ENCODE data around the gene XXYLT1. TPM values are rescaled to one million over a fixed set of nuclear protein-coding genes. Genes with fewer than 3 reads are reported as not detected.
A peak's percentile ranks its signal among the peaks of the same experiment; 100 is the strongest.

Gene XXYLT1
- polyA plus RNA-seq, 6 donors from 2014 or later, result 1.7 to 3.7 (median 3.6) TPM; not detected in 1

DNA sequence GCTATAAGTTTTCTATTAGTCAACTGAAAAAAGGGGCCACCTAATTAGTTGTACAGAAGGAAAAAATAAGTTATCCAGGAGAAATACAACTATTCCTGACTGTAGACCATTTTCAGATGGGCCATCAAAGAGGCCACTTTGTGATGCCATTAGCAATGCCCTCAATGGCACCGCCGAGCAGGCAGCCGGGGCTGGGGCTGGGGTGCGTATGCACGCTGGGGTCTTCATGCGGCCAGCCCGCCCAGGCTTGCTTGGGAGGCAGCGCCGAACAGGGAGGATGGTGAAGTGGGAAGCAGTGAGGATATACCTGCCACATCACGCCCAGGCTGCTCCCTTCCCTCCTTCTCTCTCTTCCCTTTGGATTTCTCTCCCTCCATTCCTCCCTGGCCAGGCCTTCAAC, 128.4 kb downstream of the XXYLT1 start:
- no peak for ATAC-seq (ENCODE audit: low read depth in 2 of 2)
- Mint-ChIP-seq H3K27me3 (no peaks in the 10 kb centered on the region), H3K4me1 (peaks cover 19 to 36% (median 31%) of the 10 kb centered on the region in 3 donors), H3K36me3 (peaks cover 7 to 8% of the 10 kb centered on the region in 2 donors), H3K4me3 (peak overlapping the region in 1 of 8 donors; percentile 15), H3K27ac (peak overlapping the region in 2 of 6 donors; percentile 49 to 52), H3K9me3 (peaks cover 3 to 13% (median 7%) of the 10 kb centered on the region in 7 donors)
- DNase-seq, result no peak

DNA sequence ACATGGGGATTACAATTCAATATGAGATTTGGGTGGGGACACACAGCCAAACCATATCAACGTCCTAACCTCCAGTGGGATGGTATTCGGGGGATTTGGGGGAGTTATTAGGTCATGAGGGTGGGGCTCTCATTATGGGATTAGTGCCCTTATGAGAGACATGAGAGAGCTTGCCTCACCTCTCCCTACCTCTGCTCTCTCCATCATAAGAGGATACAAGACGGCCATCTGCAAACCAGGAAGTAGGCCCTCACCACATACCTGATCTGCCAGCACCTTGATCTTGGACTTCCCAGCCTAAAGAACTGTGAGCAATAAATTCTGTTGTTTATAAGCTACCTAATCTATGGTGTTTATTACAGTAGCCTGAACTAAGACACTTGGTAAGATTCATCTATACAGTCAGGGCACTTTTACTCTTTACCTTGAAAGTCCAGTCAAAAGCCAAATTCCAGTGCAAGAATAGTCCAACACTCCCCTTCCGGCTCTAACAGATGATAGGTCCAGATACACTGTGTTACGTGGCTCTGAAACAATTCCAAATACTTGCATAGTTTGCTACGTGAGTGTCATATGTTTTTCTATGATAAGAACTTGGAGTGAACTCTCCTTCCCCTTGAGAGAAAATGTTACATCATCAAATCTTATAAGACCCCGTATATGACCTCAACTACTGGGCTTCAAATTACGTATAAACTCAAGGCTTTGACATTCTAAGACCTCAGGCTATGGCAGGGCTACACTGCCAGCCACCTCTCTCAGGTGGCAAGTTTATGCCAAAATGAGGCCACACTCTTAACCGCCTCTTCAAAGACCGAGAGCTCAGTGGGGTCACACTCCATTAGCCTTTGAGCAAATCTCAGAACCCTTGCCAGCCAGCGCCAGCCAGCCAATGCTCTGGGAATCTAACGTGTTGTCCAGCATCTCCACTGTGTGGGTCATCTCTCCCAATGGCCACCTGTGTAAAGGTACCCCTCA, 129.9 kb downstream of the XXYLT1 start:
- Mint-ChIP-seq H3K27ac (no peak overlapping the region), H3K36me3 (peaks cover 7 to 8% of the 10 kb centered on the region in 2 donors), H3K4me1 (peaks cover 12 to 31% (median 17%) of the 10 kb centered on the region in 3 donors), H3K27me3 (no peaks in the 10 kb centered on the region), H3K9me3 (peaks cover 3 to 13% (median 7%) of the 10 kb centered on the region in 7 donors), H3K4me3 (no peak overlapping the region)
- no peak for ATAC-seq (ENCODE audit: low read depth in 2 of 2)
- no peak for DNase-seq

DNA sequence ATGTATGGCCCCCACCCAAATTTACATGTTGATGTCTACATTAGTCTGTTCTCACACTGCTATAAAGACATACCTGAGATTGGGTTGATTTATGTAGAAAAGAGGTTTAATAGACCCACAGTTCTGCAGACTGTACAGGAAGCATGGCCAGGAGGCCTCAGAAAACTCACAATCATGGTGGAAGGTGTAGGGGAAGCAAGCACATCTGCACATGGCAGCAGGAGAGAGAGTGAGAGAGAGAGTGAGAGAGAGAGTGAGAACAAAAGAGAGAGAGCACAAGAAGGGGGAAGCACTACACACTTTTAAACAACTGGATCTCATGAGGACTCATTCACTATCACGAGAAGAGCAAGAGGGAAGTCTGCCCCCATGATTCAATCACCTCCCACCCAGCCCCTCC, 130.5 kb downstream of the XXYLT1 start:
- peaks cover 7 to 8% of the 10 kb centered on the region in 2 donors for H3K36me3 Mint-ChIP-seq

DNA sequence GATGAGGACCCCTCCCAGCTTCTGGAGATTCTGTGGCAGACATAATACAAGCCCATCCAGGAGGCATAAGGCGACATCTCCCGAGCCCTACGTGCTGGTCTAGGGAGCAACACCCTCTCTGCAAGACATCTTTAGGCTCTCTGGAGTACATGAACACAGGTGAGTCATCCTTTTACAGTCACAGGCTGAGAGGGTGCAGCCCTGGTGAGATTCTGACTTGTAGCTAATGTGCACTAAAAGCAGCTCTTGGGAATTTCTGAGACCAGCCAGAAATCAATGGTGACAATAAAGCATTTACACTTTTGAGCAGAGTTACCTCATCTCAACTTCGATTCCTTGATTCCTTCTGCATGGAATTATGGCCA, 131.1 kb downstream of the XXYLT1 start:
- Mint-ChIP-seq H3K27me3 (no peaks in the 10 kb centered on the region), H3K9me3 (peaks cover 3 to 13% (median 7%) of the 10 kb centered on the region in 7 donors), H3K36me3 (peaks cover 7 to 8% of the 10 kb centered on the region in 2 donors), H3K4me1 (peaks cover 6 to 28% (median 8%) of the 10 kb centered on the region in 3 donors), H3K27ac (peak overlapping the region in 1 of 6 donors; percentile 7), H3K4me3 (no peak overlapping the region)
- ATAC-seq (ENCODE audit: low read depth in 2 of 2) (no peak), DNase-seq (no peak)

More for the DNA sequence above, 130.5 kb downstream of the XXYLT1 start:
- ATAC-seq (ENCODE audit: low read depth in 2 of 2) (no peak), DNase-seq (no peak)
- no peaks in the 10 kb centered on the region for H3K27me3 Mint-ChIP-seq
- H3K4me1 Mint-ChIP-seq, result peaks cover 7 to 30% (median 10%) of the 10 kb centered on the region in 3 donors
- H3K9me3 Mint-ChIP-seq, result peaks cover 3 to 13% (median 7%) of the 10 kb centered on the region in 7 donors
- H3K27ac Mint-ChIP-seq, result no peak overlapping the region
- no peak overlapping the region for H3K4me3 Mint-ChIP-seq

DNA sequence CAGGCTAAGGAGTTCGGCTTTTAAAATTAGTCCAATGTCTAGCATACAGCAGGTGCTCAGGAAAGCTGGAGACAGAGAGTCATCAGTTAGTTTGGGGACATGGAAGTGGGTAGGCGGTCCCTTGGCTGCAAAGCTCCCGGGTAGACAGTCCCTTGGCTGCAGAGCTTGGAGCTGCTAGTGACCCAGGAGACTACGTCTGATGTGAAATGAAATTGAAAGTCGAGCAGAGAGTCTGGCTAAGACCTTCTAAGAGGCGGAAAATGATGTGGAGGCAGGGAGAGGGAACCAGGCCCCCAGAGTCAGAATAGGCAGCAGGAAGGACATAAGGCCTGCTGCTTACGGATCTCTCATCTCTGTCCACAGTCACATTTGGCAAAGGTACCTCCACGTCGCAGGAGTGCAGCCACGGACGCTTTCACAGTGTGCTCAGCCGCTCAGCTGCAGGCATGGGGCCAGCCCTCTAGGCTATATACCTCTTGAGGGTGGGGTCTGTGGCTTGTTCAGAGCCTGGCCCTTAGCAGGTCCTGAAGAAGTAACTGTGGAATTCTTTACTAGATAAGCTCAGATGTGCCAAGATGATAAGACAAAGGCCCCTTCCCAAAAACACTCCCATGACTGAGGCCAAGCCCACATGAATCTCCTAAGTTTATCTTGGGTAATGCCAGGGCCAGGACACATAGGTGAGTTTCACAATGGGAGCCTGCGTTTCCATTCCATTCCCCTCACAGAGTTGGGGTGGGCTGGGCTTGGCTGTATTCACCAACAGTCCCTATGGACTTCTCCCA, 131.7 kb downstream of the XXYLT1 start:
- Mint-ChIP-seq H3K4me1 (peaks cover under 1 to 23% (median 2%) of the 10 kb centered on the region in 3 donors), H3K36me3 (peaks cover 7 to 8% of the 10 kb centered on the region in 2 donors), H3K9me3 (peaks cover 3 to 13% (median 7%) of the 10 kb centered on the region in 7 donors), H3K27ac (peak overlapping the region in 1 of 6 donors; percentile 32), H3K27me3 (no peaks in the 10 kb centered on the region), H3K4me3 (peak overlapping the region in 2 of 8 donors; percentile 8 to 15)
- DNase-seq, result no peak
- ATAC-seq (ENCODE audit: low read depth in 2 of 2), result no peak

DNA sequence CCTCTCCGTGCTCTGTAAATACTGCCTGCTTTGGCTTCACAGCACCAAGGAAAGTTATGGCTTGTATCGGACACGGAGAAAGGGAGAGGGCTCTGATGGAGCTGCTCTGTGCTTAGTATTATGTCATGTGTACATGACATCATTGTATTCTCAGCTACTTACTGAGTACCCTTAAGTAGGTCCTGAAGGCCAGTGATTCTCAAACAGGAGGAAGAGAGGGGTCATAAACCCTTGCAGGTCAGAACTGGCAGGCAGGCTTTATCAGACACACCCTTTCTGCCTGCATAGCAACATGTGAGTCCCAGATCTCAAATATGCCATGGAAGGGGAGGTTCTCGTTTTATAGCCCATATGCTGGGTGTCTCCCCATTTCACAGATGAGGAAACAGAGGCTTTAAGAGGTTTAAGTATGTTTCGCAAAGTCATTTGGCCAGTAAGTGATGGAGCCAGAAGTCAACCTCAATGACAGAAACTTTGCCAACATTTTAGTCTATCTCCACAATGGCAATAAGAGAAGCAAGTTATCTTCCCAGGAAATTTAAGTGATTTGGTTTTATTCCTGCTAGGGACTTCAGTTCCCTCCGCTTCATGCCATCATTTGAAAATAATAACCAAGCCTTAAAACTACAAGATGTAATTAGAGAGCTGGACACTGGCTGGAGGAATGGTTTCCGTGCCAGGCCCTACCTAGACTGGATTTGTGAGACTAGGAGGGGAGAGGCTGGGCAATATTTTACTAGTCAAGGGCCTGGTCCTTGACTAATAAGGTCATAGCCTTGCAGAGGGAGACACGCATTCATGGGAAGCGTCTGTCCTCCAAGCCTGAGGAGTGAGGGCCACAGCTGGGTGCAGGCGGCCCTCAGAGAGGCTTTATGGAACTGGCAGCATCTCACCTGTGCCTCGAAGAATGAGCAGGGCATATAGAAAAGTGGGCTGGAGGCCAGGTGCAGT, 133.0 kb downstream of the XXYLT1 start:
- H3K27ac Mint-ChIP-seq, result no peak overlapping the region
- peaks cover 0 to 19% (median 0%) of the 10 kb centered on the region in 3 donors for H3K4me1 Mint-ChIP-seq
- peaks cover 7 to 8% of the 10 kb centered on the region in 2 donors for H3K36me3 Mint-ChIP-seq
- DNase-seq (no peak), ATAC-seq (ENCODE audit: low read depth in 2 of 2) (no peak)
- H3K4me3 Mint-ChIP-seq, result no peak overlapping the region
- H3K27me3 Mint-ChIP-seq, result no peaks in the 10 kb centered on the region
- H3K9me3 Mint-ChIP-seq, result peaks cover 3 to 13% (median 7%) of the 10 kb centered on the region in 7 donors

DNA sequence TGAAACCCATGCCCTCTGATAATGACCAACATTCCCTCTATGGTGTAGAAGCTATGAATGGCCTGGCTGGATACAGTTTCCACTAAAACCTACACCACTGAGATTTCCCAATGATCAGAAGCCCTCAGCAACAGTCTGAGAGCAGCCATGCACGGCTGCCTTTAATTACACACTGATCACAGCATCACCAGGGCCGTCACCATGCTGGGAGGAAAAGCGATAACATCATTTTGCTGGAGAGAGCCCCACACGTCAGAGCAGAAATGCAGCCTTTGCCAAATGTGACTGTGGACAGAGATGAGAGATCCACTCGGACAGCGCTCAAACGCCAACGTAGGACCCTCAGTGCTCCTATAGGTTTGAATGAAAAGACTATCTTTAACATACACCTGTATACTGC, 135.0 kb downstream of the XXYLT1 start:
- Mint-ChIP-seq H3K9me3 (peaks cover 3 to 8% (median 5%) of the 10 kb centered on the region in 7 donors), H3K36me3 (peaks cover 2 to 8% of the 10 kb centered on the region in 2 donors), H3K27me3 (no peaks in the 10 kb centered on the region), H3K27ac (peak overlapping the region in 1 of 6 donors; percentile 11), H3K4me1 (peaks cover 0 to 12% (median 0%) of the 10 kb centered on the region in 3 donors), H3K4me3 (peak overlapping the region in 1 of 8 donors; percentile 1)
- no peak for DNase-seq
- no peak for ATAC-seq (ENCODE audit: low read depth in 2 of 2)

DNA sequence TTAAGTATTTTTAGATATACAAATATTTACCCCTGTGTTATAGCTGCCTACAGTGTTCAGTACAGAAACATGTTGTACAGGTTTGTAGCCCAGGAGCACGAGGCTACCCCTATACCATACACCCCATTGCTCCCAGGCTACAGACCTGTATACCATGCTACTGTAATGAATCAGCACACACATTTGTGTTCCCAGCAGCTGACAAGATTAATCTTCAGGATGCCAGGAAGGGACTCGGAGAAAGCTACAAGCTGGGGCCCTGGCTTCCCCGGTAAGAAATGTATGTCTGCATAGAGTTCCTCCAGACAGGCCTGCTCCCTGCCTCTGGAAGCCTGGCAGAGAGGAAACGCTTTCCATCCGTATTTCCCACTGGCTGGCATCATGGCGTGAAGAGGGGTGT, 136.5 kb downstream of the XXYLT1 start:
- DNase-seq, result no peak
- H3K27me3 Mint-ChIP-seq, result no peaks in the 10 kb centered on the region
- no peaks in the 10 kb centered on the region for H3K9me3 Mint-ChIP-seq
- no peak for ATAC-seq (ENCODE audit: low read depth in 2 of 2)
- peaks cover 7 to 24% (median 9%) of the 10 kb centered on the region in 3 donors for H3K4me1 Mint-ChIP-seq
- peak overlapping the region in 3 of 6 donors; percentile 0 to 52 (median 33) for H3K27ac Mint-ChIP-seq
- no peak overlapping the region for H3K4me3 Mint-ChIP-seq
- no peaks in the 10 kb centered on the region for H3K36me3 Mint-ChIP-seq

DNA sequence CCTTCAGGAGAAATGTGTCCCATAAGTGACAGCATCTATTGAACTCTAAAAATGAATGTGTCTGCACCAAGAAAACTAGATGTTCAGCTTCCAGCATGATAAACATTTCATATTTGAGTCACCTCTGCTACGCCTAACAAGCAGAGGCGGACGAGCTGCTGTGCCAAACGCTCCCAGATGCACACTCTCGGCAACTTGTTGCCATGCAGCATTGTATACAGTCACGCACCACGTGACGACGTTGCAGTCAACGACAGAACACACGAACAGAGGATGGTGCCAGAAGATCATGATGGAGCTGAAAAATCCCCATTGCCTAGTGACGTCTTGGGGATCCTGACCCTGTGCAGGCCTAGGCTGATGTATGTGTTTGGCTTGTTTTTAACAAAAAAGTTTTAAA, 137.5 kb downstream of the XXYLT1 start:
- ATAC-seq (ENCODE audit: low read depth in 2 of 2) (peak; percentile 17 to 44), DNase-seq (no peak)

DNA sequence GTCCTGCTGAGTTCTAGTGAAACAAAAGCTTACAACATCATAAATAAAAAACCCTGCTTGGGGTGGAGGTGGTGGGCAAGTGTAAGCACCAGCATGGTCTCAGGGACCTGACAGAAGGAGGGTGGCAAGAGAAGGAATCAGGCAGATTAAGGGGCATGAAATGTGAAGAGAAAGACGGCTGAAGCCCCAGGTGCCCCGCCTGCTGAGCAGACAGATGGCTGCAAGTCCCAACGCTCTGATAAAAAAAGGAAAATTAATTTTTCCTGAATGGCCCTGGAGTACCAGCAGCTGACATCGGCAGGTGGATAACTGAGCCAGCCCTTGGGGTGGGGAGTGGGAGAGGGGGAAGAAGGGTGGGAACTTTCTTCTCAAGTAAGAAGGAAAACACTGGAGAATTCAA, 137.9 kb downstream of the XXYLT1 start:
- H3K9me3 Mint-ChIP-seq, result peaks cover 0 to 4% (median 0%) of the 10 kb centered on the region in 7 donors
- H3K36me3 Mint-ChIP-seq, result no peaks in the 10 kb centered on the region
- H3K27me3 Mint-ChIP-seq, result no peaks in the 10 kb centered on the region
- DNase-seq, result no peak
- peaks cover 18 to 30% (median 22%) of the 10 kb centered on the region in 3 donors for H3K4me1 Mint-ChIP-seq
- H3K27ac Mint-ChIP-seq, result peak overlapping the region in 3 of 6 donors; percentile 6 to 59 (median 38)
- ATAC-seq (ENCODE audit: low read depth in 2 of 2), result no peak
- H3K4me3 Mint-ChIP-seq, result no peak overlapping the region

More for the DNA sequence above, 137.5 kb downstream of the XXYLT1 start:
- Mint-ChIP-seq H3K4me3 (no peak overlapping the region), H3K9me3 (no peaks in the 10 kb centered on the region), H3K4me1 (peaks cover 13 to 26% (median 17%) of the 10 kb centered on the region in 3 donors), H3K27ac (peak overlapping the region in 1 of 6 donors; percentile 67), H3K27me3 (no peaks in the 10 kb centered on the region), H3K36me3 (no peaks in the 10 kb centered on the region)

DNA sequence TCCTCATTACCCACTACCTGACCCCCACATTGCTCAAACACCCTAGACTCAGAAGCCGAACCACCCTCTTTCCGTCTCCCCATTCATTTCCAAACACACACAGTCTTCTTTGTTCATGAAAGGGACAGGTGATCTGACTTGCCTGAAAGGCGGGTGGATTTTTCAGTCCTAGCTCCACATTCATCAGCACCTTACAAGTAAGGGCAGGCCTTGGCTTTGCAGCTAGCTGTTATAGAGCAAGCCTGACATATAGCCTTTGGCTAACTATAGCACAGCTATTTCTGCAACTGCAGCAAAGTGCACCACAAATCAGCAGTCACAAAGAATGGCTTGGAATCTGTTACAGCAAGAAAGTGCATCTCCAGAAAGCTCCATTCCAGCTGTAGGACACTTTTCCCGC, 139.8 kb downstream of the XXYLT1 start:
- Mint-ChIP-seq H3K4me1 (peaks cover 24 to 45% (median 40%) of the 10 kb centered on the region in 3 donors), H3K4me3 (no peak overlapping the region), H3K27me3 (no peaks in the 10 kb centered on the region), H3K27ac (peak overlapping the region in 4 of 6 donors; percentile 11 to 85 (median 46)), H3K36me3 (no peaks in the 10 kb centered on the region), H3K9me3 (peaks cover 0 to 4% (median 0%) of the 10 kb centered on the region in 7 donors)
- ATAC-seq (ENCODE audit: low read depth in 2 of 2) (no peak), DNase-seq (no peak)
